DOHH2 (cell line): ENCODE measurements around the gene ACBD7.

Source experiments
- EZH2phosphoT487 ChIP-seq: fragments of 200-600 bp; sonication (generic); IDR thresholded peaks from 2 replicates; pipeline ENCODE4 v1.6.1; 2017; ENCODE audit warnings: borderline replicate concordance, mild to moderate bottlenecking, antibody characterized with exemption, low read length, moderate library complexity, mixed read lengths
- TF ChIP-seq, protein P1 (sequence below): fragments of 200-600 bp; sonication (generic); IDR thresholded peaks from one replicate; pipeline ENCODE4 v1.5.1; 2014; ENCODE audit warnings: antibody characterized with exemption, mild to moderate bottlenecking, low read depth, low read length; ENCODE audit not compliant: poor library complexity, severe bottlenecking

DNA sequence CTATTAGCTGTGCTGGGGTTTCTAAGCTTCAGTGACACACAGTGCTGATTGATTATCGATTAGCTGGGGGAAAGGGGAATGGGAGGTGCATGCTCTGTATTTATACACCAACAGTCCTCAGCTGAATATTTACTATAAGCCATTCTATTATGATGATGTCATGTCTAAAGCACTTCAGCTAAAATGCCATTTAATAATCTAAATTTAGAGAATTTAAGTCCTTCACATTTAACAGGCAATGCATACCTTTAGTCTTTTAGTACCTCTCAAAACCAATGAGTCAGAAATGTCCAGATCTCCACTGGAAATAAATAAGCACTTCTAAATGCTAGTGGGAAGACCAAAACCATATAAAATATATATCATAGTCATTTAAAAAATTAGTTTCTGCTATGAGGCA lies 33.1 kb upstream of the ACBD7 start:
- no peak for TF ChIP-seq EZH2phosphoT487
- TF ChIP-seq, protein P1, sequence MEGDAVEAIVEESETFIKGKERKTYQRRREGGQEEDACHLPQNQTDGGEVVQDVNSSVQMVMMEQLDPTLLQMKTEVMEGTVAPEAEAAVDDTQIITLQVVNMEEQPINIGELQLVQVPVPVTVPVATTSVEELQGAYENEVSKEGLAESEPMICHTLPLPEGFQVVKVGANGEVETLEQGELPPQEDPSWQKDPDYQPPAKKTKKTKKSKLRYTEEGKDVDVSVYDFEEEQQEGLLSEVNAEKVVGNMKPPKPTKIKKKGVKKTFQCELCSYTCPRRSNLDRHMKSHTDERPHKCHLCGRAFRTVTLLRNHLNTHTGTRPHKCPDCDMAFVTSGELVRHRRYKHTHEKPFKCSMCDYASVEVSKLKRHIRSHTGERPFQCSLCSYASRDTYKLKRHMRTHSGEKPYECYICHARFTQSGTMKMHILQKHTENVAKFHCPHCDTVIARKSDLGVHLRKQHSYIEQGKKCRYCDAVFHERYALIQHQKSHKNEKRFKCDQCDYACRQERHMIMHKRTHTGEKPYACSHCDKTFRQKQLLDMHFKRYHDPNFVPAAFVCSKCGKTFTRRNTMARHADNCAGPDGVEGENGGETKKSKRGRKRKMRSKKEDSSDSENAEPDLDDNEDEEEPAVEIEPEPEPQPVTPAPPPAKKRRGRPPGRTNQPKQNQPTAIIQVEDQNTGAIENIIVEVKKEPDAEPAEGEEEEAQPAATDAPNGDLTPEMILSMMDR: no peak
